GM21529 (cell line): ENCODE results near the gene FOXP4.

Experiments used
- ATAC-seq: cut with Tn5 transposase; IDR thresholded peaks from one replicate; pipeline ENCODE4 v1.9.1; 2021; ENCODE audit not compliant: unreplicated experiment

FOXP4 gene

DNA sequence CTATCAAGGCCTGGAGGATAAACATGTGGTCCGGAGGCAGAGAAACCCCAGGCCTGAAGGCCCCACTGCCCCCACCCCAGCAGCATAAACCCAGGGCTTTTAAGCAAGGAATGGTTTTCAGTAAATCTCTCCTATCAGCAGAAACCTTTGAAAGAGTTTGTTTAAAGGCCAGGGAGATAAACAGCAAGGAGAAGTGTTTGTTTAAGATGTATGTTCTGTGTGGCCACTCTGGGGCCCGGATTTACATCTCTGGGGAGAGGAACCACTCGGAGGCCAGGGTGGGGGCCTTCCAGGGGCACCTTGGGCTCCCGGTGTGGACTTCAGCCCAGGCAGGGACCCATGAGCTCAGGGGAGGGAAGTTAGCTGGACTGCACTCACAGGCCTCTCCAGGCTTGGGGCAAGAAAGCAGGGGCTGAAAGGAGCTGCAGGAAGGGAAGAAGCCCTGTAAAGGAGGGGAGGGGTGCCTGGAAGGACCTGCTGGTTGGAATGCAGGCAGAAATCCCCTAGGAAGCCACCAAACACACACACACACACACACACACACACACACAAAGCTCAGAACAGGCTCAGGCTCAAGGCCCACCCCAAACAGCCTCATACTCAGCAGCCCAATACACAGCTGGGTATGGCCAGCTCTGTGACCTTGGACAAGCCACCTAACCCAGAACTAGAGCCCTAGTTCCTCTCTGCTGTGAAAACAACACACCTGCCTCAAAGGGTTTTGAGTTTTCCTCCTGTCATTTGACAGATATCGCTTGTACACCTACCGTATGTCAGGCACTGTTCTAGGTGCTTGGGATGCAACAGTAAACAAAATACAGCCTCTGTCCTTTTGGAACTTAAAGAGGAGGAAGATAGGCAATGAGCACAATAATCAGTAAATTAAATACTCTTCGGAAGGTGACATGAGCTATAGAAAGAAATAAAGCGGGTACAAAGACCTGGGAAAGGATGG, 26.2 kb upstream of the FOXP4 start:
- no peak for ATAC-seq

DNA sequence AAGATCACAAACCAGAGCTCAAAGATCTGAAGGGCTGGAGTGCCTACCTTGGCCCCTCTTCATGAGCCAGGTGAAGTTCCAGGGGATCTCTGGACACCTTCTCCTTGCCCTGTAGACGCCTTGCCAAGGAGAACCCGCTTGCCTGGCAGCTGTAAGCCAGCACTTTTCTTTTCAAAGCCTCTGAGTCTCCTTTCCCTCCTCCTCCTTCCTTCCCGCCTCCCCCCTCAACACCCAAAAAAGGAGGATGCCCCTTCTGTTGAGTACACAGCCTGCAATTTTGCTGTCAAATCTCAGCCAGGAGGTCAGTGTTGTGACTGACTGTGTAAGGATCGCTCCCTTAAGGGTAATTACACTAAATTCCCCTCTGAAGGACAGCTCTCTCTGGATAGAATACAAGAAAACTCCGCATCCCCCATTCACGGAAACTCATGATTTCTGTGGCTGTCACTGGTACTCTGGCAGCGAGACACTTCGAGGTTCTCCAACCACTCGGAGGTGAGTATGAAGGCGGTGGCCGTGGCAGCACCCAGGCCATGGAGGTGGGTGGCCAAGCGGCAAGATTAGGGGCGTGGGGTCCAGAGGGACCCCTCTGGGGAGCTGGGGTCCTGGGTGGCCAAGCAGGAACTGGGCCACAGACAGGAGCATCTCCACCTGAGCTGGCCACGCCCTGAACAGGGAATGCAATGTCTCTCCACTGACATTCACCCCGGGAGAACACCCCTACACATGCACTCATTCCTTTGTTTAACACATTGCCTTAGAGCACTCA, 23.2 kb upstream of the FOXP4 start:
- ATAC-seq, result no peak

DNA sequence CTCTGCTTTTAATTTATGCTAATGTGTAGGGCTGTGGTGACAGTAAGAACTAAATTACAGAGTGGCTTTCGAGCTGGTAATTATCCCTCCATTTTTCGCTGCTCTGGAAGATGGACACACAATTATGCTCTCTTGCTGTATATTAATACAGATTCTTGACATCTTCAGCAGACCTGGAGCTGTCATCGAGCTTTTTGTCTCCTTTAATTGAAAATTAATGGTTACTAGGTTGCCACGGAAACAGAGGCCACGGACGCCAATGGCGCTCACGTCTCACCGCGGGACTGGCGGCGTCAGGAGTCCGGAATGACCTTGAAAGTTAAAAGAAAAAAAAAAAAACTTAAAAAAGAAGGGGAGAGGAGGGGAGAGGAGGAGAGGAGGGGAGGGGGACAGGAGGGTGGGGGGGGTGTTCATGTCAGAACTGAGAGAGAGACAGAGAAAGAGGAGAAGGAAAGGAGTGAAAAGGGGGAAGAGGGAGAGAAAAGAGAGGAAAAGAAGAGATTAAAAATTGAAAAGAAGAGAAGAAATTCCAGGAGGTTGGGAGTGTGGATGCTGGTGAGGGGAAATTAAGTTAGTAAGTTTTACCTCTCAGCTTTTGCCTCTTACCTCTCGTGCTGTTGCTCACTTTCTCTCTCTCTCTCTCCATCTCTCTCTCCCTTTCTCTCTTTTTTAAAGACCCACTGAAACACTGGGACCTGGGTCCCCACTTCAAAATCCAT, 22.1 kb upstream of the FOXP4 start:
- no peak for ATAC-seq

DNA sequence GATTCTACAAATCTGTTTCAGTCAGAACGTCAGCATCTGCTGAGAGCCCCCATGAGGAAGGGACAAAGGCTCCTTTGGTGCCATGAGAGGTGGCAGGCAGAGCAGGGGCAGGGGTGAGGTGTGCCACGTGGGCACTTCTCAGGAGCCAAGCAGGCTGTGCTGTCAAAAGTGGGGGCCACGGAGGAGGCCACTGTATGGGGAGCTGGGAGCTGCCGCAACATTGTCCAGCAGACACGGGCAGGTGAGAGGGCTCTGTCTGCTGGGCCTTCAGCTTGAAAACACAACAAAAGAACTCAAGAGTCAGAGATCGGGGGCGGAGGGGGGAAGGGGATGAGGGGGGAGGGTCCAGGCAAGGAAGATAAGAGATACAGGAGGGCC, 21.6 kb upstream of the FOXP4 start:
- no peak for ATAC-seq

DNA sequence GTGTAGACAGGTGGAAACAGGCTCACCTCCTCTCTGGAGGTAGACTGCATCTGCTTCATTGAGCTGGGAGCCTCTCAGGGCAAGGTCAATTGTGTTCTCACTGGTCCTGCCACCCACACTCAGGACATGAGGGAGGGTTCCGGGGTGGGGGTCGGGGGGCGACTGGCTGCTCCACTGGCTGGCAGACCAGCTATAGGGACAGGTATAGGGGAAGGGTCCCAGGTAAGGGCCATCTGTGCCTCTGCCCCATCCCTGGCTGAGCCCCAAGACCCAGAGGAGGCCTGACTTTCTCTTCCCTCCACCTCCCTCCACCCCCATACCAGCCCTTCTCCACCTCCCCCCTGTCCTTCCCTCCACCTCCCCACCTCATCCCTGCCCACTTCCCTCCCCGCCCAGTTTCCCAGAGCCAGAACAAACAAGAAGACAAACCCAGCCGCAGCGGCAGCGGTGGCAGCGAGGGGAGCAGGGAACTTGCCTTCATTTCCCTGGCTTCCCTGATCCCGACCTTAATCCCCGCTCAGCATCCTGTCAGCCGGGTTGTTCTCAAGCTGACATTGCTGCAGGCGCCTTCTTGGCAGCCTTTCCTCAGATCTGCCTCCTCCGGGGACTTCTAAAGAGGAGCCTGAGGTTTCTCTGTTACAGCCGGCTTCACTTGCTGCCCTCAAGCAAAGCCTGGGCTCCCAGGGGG, 18.3 kb upstream of the FOXP4 start:
- ATAC-seq, result no peak

- ATAC-seq, result no peak
Observed at GRCh38 chr6:41528409-41528963, 17.7 kb upstream of the FOXP4 start.

DNA sequence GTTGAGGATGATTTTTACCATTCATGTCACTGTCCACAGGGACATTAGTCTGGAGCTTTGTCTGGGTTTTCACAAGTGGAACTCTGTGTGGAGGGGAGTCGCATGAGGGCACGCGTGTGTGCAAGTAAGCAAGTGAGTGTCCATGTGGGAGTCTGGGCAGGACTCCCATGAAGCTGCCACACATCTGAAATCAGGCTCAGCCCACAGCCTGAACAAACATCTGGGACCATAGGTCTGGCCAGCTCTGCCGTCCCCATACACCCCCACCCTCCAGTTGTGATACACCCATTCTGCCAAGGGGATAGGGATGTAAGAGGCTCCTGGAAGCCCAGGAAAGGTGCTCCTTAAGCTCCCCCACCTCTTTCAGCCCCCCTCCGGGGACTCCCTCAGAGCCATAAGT, 17.1 kb upstream of the FOXP4 start:
- ATAC-seq, result no peak

DNA sequence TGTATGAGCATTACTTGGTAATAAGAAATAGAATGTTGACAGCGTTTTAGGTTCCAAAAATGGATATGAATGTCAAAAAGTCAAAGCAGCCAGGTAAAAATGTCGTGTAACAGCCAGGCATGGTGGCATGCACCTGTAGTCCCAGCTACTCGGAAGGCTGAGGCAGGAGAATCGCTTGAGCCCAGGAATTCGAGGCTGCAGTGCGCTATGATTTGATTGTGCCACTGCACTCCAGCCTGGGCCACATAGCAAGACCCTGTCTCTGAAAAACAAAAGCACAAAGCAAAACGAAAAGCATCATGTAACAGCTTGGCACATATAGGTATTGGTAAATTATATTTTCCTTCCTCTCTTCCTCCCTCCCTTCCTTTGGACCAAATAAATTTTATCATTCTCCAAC, 16.2 kb upstream of the FOXP4 start:
- no peak for ATAC-seq

GRCh38 chr6:41530476-41530875, 15.7 kb upstream of the FOXP4 start:
- no peak for ATAC-seq

DNA sequence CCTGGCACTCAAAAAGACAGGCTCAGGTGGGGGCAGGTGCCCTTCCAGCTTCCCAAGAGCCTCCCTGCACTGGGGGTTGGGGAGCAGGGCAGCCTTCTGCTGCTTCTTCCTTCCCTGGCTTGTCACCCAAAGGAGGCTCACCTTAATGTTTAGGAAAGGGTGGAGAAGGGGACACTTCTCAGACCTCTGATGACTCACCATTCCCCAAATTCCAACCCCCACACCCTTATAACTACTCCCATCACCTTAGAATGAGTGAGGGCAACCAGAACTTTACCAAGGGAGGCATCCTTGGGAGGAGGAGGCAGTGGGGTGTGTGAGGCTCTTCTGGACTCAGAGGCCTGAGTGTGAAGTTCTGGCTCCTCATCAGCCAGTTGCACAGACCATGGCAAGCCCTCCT, 15.2 kb upstream of the FOXP4 start:
- ATAC-seq, result no peak

DNA sequence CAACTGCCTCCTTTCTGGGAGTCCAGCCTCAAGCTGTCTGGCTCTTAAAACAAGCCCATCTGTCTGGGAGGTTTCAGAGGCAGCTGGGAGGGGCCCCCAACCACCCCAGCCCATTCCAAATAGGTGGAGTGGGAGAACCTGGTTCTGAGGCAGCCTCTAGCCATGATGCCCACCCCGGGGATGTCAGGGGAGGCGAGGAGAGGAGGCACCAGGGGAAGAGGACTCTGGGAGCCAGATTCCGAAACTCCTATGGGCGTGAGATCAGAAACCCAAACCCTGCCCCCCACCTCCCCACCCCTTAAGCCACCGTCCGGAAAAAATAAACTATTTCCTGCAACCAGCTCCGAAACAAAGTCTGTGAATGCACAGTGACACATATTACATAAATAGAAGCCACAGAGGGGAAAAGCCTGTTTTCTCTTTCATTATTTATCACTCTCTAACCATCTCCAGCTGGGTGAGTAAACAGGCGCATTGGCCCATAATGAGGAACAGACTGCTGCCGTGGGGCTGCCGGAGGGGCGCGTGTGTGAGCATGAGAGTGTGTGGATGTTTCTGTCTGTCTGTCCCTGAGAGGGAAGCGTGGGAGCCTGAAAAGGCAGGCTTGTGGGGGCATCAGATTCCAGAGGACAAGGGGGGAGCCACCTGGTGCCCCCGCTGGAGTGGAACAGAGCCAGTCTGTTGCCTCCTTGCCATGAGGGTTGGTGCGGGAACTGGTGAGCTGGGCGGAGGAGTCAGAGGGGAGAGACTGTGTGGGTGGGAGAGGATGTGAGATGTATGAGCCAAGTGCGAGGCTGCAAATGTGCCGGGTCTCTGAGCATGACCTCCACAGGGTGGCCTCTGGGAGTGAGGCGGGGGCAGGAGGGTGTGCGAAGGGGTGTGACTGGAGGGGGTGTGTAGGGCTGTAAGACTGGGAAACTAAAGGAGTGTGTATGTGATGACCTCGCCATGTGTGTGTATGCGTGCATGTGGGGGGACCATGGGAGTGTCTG, 14.3 kb upstream of the FOXP4 start:
- ATAC-seq, result peak; percentile 85

DNA sequence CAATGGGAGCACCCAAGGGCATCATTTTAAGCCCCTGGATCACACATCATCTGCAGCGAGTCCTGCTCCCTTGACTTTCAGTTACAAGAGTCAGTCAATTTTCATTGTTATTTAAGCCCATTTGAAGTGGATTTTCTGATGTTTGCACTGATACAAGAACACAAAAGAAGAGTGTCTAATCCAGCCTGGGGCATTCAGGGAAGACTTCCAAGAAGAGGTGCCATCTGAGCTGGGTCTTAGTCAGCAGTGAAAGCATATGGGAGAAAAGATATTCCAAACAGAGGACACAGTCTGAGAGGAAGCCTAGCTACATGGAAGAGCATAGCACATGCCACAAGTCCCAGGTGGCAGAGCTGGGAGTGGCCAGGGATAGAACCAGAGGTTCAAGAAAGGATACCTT, 10.4 kb upstream of the FOXP4 start:
- ATAC-seq, result no peak

DNA sequence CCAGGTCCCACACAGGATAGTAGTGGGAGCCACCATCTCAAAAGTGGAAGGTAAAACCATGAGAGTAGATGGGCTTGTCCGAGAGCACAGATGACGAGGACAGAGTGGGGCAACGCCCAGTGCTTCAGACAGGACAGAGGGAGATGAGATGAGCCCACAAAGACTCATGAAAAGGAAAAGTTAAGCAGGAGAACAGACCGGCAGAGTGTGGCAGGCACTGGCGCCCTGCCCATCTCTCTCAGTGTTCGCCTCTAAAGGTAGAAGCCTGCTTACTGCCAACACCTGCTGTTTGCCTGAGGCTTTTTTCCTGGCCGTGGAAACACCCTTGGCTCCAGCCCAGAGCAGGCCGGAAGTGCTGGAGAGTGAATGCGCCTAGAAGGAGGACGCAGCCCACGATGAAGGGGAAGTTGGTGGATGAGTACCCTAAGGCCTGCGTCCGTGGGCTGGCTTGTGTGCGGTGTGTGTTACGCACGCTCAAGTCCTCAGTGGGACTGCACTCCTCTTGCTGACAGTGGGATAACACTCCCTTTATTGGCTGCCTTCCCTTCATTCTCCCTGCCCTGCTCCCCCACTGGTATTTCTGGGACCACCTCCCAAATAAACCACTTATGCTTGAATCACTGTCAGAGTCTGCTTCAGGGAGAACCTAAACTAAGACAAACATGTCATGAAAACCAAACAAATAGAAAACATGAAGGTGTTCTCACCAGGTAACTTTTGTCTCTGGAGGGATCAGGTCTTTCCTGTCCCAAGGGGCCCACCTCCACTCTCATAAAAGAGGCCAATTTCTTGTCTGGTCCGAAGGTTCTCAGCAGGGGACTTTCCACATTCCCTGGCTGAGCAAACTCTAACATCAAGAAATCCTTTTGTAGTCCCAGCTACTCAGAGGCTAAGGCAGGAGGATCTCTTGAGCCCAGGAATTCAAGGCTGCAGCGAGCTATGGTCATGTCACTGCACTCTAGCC, 9.1 kb upstream of the FOXP4 start:
- ATAC-seq, result no peak

- no peak for ATAC-seq
Observed at GRCh38 chr6:41538556-41539182, 7.5 kb upstream of the FOXP4 start.

GRCh38 chr6:41539204-41539603, 7.0 kb upstream of the FOXP4 start:
- no peak for ATAC-seq

- no peak for ATAC-seq
Observed at GRCh38 chr6:41541364-41541763, 4.8 kb upstream of the FOXP4 start.

GRCh38 chr6:41543087-41543486, 3.1 kb upstream of the FOXP4 start:
- no peak for ATAC-seq

- ATAC-seq, result no peak
Observed at GRCh38 chr6:41545247-41545702, 906 bp upstream of the FOXP4 start.
